Fibroblast of pulmonary artery (primary cell): Measurements from ENCODE around the gene FIBCD1.
"Not testable (repeated sequence)": the region's sequence is repeated elsewhere in the genome, so short reads cannot be mapped to it uniquely, and the experiment has no call there.

Experiments
- DNase-seq: peaks from one replicate; pipeline ENCODE4 v3.0.0-alpha.2; 2010; ENCODE audit warnings: low read depth
- H3K4me3 ChIP-seq: replicated peaks from 2 replicates; pipeline ENCODE4 v1.5.1; 2011; ENCODE audit warnings: low read depth, mild to moderate bottlenecking, control low read depth, low read length, moderate library complexity
- TF ChIP-seq, protein P1 (sequence below): IDR thresholded peaks from 2 replicates; pipeline ENCODE4 v1.5.1; 2011; ENCODE audit warnings: mild to moderate bottlenecking, control low read depth, low read length, inconsistent platforms; ENCODE audit errors: missing control alignments

FIBCD1 gene

GRCh38 chr9:130911254-130912049 lies 27.6 kb downstream of the FIBCD1 start:
- TF ChIP-seq, protein P1, sequence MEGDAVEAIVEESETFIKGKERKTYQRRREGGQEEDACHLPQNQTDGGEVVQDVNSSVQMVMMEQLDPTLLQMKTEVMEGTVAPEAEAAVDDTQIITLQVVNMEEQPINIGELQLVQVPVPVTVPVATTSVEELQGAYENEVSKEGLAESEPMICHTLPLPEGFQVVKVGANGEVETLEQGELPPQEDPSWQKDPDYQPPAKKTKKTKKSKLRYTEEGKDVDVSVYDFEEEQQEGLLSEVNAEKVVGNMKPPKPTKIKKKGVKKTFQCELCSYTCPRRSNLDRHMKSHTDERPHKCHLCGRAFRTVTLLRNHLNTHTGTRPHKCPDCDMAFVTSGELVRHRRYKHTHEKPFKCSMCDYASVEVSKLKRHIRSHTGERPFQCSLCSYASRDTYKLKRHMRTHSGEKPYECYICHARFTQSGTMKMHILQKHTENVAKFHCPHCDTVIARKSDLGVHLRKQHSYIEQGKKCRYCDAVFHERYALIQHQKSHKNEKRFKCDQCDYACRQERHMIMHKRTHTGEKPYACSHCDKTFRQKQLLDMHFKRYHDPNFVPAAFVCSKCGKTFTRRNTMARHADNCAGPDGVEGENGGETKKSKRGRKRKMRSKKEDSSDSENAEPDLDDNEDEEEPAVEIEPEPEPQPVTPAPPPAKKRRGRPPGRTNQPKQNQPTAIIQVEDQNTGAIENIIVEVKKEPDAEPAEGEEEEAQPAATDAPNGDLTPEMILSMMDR = no peak
- H3K4me3 ChIP-seq = no peak overlapping the region
- DNase-seq = no peak

DNA sequence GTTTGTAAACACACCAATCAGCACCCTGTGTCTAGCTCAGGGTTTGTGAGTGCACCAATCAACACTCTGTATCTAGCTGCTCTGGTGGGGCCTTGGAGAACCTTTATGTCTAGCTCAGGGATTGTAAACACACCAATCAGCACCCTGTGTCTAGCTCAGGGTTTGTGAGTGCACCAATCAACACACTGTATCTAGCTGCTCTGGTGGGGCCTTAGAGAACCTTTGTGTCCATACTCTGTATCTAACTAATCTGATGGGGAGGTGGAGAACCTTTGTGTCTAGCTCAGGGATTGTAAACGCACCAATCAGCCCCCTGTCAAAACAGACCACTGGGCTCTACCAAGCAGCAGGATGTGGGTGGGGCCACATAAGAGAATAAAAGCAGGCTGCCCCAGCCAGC lies 28.4 kb downstream of the FIBCD1 start:
- not testable (repeated sequence) for DNase-seq, H3K4me3 ChIP-seq

GRCh38 chr9:130910041-130910440 lies 29.0 kb downstream of the FIBCD1 start:
- H3K4me3 ChIP-seq, DNase-seq: not testable (repeated sequence)

DNA sequence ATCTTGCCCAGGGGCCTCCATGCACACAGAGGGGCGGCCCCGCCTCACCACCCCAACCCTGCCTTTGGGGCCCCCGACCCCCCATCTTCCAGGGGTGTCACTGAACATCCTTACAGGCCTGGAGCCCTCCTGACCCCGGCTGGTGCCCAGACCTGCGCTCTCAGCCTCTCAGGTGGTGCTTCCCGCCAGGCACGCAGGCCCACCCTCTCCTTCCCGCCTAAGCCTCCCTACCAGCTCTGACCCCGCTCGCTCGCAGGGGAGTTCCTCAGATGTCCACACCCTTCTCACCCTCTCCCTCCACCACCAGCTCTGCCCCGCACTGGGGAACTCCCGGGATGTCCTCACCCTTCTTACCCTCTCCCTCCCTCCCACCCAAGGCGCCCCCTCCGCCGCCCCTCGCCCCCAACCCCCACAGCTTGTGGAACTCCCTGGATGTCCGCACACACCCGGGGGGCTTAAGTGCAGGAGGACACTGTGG lies 30.1 kb downstream of the FIBCD1 start:
- no peak overlapping the region for H3K4me3 ChIP-seq
- TF ChIP-seq, protein P1 = no peak
- no peak for DNase-seq

- DNase-seq = no peak
- TF ChIP-seq, protein P1 = no peak
- no peak overlapping the region for H3K4me3 ChIP-seq
Measured at GRCh38 chr9:130908146-130908877, 30.7 kb downstream of the FIBCD1 start.

GRCh38 chr9:130906735-130907416 lies 32.2 kb downstream of the FIBCD1 start:
- TF ChIP-seq, protein P1 = no peak
- no peak overlapping the region for H3K4me3 ChIP-seq
- DNase-seq = no peak

DNA sequence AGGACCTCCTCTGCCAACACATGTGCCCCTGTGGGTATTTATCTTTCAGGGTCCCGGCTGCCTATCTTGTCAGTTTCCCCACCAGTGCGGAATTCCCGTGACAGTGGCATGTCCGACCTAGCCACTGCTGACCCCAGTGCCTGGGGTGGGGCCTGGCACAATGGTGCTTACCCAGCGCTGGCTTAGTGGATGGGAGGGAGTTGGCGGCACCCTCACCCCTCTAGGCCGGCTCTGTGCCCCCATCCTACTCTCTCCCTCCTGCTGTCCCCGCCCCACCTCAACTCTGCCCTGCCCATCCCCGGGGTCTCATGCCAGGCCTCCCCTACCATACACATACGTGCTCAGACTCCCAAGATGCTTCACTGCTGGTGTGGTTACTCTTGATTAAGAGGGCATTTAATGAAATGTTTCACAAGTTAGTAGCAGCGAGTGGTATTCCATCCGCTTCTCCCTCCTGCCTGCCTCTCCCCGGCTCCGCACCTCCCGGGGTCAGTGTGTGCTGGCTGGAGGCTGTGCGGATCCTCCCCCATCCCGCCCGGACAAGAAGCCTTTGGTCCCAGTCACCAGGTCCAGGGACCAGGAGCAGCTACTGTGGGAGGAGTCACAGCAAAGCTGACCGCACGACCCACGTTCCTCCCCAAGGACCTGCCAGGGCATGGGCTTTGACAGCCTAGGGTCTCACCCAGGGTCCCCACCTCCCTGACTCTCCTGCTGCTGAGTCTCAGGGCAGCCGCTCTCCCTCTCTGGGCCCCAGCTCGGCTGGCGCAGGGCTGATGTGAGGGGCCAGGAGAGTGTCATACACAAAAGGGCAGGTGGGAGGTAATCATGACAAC lies 32.9 kb downstream of the FIBCD1 start:
- TF ChIP-seq, protein P1 = no peak
- DNase-seq = no peak
- H3K4me3 ChIP-seq = no peak overlapping the region
